GM12872 (cell line): Measurements from ENCODE around the gene KRT2.

Experiments
- TF ChIP-seq, protein P1 (sequence below): IDR thresholded peaks from 3 replicates; pipeline ENCODE4 v1.5.1; 2011; ENCODE audit warnings: low read depth, mild to moderate bottlenecking, low read length, moderate library complexity; ENCODE audit not compliant: insufficient read depth

The KRT2 gene

GRCh38 chr12:52695039-52695438 lies 43.0 kb upstream of the KRT2 start:
- TF ChIP-seq, protein P1, sequence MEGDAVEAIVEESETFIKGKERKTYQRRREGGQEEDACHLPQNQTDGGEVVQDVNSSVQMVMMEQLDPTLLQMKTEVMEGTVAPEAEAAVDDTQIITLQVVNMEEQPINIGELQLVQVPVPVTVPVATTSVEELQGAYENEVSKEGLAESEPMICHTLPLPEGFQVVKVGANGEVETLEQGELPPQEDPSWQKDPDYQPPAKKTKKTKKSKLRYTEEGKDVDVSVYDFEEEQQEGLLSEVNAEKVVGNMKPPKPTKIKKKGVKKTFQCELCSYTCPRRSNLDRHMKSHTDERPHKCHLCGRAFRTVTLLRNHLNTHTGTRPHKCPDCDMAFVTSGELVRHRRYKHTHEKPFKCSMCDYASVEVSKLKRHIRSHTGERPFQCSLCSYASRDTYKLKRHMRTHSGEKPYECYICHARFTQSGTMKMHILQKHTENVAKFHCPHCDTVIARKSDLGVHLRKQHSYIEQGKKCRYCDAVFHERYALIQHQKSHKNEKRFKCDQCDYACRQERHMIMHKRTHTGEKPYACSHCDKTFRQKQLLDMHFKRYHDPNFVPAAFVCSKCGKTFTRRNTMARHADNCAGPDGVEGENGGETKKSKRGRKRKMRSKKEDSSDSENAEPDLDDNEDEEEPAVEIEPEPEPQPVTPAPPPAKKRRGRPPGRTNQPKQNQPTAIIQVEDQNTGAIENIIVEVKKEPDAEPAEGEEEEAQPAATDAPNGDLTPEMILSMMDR = no peak

- TF ChIP-seq, protein P1 = no peak
Measured at GRCh38 chr12:52694151-52694550, 42.1 kb upstream of the KRT2 start.

DNA sequence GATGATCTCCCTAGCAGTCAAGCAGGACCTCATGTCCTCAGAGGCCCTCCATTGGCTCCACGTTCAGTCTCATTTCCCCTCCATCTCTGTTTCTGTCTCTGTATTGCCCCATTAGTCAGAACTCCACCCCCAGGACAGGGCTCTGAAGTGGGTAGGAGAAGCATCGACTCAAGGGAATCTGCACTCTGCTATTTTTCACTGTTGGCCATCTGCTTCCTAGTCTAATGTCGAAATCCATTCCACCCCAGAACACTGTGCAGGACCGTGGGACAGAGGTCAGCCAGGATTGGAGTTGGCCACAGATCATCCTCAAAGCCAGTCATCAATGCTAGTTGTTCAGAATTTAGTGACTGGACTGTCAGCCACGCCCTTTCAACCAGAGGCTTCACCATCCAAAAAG lies 41.2 kb upstream of the KRT2 start:
- TF ChIP-seq, protein P1 = no peak

- TF ChIP-seq, protein P1 = no peak
Measured at GRCh38 chr12:52692254-52692653, 40.2 kb upstream of the KRT2 start.

- TF ChIP-seq, protein P1 = no peak
Measured at GRCh38 chr12:52691841-52692150, 39.8 kb upstream of the KRT2 start.

DNA sequence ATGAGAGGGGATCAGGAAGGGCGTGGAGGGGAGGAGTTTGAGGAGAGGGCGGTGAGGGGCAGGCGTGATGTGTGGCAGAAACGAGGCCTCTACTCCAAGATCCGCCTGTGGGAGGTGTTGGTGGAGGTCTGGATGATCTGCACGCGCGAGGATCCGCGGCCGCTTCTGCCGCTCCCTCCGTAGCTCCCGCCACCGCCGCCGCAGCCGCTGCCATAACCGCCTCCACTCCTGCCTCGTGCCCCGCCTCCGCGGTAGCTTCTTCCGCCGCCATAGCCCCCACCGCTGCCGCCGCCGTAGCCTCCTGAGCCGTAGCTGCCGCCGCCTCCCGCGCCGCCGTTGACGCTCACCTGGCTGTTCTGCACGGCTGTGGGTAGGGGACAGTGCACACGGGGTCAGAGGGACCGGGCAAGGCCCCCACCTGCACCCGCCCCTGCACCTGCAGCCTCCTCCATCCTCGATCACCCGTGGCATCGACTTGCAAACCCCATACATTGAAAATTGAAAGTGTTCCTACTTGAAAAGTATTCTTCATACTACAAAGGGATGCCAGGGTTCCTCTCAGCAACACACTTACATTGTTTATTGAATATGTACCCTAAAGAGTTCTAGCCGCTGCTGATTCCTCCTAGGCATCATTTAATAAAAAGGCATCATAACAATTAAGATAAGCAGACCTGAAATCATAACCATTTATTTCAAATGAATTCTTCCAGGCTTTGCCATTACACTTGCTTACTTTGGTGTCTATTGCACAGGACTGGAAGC lies 39.2 kb upstream of the KRT2 start:
- TF ChIP-seq, protein P1 = no peak

GRCh38 chr12:52690351-52691075 lies 38.5 kb upstream of the KRT2 start:
- TF ChIP-seq, protein P1 = no peak
